Astrocyte (in vitro differentiated cells and primary cell): ENCODE results near the gene LRRC27. TPM values are rescaled to one million over a fixed set of nuclear protein-coding genes. Genes with fewer than 3 reads are reported as not detected.

ENCODE experiments used
- DNase-seq: peaks from one replicate; pipeline ENCODE4 v3.0.0-alpha.2; 2010; ENCODE audit warnings: low read depth
- FAIRE-seq: peaks from 2 replicates; lab custom pipeline; 2011; peaks lifted over from hg19 to GRCh38; lab: Jason Lieb, UNC
- H2AFZ ChIP-seq: 2 replicates; pipeline ENCODE4 v1.6.0; 2012; ENCODE audit warnings: low read depth, low read length, inconsistent platforms
- H3K27ac ChIP-seq: 2 replicates; pipeline ENCODE4 v1.5.1; 2011; ENCODE audit warnings: low read depth, low read length, inconsistent platforms
- H3K27me3 ChIP-seq: 2 replicates; pipeline ENCODE4 v1.6.0; 2011; ENCODE audit warnings: low read length, inconsistent platforms; ENCODE audit not compliant: insufficient read depth
- H3K36me3 ChIP-seq: 2 replicates; pipeline ENCODE4 v1.5.1; 2011; ENCODE audit warnings: low read length, inconsistent platforms; ENCODE audit not compliant: insufficient read depth
- H3K4me1 ChIP-seq: 2 replicates; pipeline ENCODE4 v1.5.1; 2011; ENCODE audit warnings: low read length, inconsistent platforms; ENCODE audit not compliant: insufficient read depth
- H3K4me2 ChIP-seq: 2 replicates; pipeline ENCODE4 v1.6.0; 2012; ENCODE audit warnings: low read length, inconsistent platforms
- H3K4me3 ChIP-seq: 2 replicates; pipeline ENCODE4 v1.5.1; 2011; ENCODE audit warnings: low read depth, mild to moderate bottlenecking, low read length, inconsistent platforms; ENCODE audit not compliant: insufficient read depth
- H3K79me2 ChIP-seq: 2 replicates; pipeline ENCODE4 v1.6.0; 2012; ENCODE audit warnings: mild to moderate bottlenecking, low read length, inconsistent platforms; ENCODE audit not compliant: insufficient read depth
- H3K9ac ChIP-seq: 2 replicates; pipeline ENCODE4 v1.6.0; 2012; ENCODE audit warnings: mild to moderate bottlenecking, low read length, inconsistent platforms
- H3K9me3 ChIP-seq: 2 replicates; pipeline ENCODE4 v1.5.1; 2012; ENCODE audit warnings: low read depth, mild to moderate bottlenecking, low read length, inconsistent platforms; ENCODE audit not compliant: insufficient read depth
- H4K20me1 ChIP-seq: 2 replicates; pipeline ENCODE4 v1.6.0; 2012; ENCODE audit warnings: low read length, inconsistent platforms; ENCODE audit not compliant: insufficient read depth
- H3K27ac Mint-ChIP-seq: one replicate; pipeline ENCODE4 v1.8.0; 2021; ENCODE audit warnings: mild to moderate bottlenecking, mixed read lengths; ENCODE audit not compliant: unreplicated experiment
- H3K27me3 Mint-ChIP-seq: one replicate; pipeline ENCODE4 v1.8.0; 2021; ENCODE audit warnings: low read depth, mixed read lengths; ENCODE audit not compliant: unreplicated experiment
- H3K36me3 Mint-ChIP-seq: one replicate; pipeline ENCODE4 v1.8.0; 2021; ENCODE audit warnings: low read depth, mixed read lengths; ENCODE audit not compliant: unreplicated experiment
- H3K4me1 Mint-ChIP-seq: one replicate; pipeline ENCODE4 v1.8.0; 2021; ENCODE audit warnings: low read depth, mixed read lengths; ENCODE audit not compliant: unreplicated experiment
- H3K4me3 Mint-ChIP-seq: one replicate; pipeline ENCODE4 v1.8.0; 2021; ENCODE audit warnings: mild to moderate bottlenecking, moderate library complexity, mixed read lengths; ENCODE audit not compliant: unreplicated experiment
- H3K9me3 Mint-ChIP-seq: one replicate; pipeline ENCODE4 v1.8.0; 2021; ENCODE audit warnings: mild to moderate bottlenecking, mixed read lengths; ENCODE audit not compliant: unreplicated experiment
- EZH2 ChIP-seq: IDR thresholded peaks from 2 replicates; pipeline ENCODE4 v1.6.1; 2012; ENCODE audit warnings: mild to moderate bottlenecking, low read length, inconsistent platforms; ENCODE audit not compliant: insufficient read depth
- total RNA-seq: library from RNA; stranded (reverse); gene quantifications from 2 replicates; pipeline ENCODE4 v1.2.1, GENCODE V29; 2021
- TF ChIP-seq, protein P1 (sequence below): IDR thresholded peaks from 2 replicates; pipeline ENCODE4 v1.5.1; 2011; ENCODE audit warnings: low read depth, mild to moderate bottlenecking, inconsistent platforms, low read length, moderate library complexity; ENCODE audit not compliant: insufficient read depth

LRRC27 gene
- total RNA-seq, 1 donor from 2014 or later, result 8.0 TPM

DNA sequence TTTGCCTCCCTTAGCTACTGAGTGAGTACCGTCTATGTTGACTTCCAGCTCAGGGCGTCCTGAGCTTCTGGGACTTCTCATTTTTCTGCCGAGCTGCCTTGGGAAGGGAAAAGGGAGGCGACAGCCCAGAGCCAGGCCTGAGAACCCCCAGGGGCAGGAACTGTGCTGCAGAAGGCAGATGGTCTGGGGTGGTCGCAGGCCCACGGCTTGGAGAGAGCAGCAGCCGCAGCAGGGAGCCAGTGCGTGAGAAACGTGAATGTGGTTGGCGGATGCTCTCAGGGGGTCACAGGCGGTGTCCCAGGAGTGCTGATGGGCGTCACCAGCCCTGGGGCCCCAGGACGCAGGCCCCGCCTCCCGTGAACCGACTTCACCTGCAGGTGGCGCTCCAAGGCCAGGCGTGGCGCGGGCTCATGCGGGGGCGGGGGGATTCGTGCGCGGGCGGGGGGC is 55.8 kb downstream of the LRRC27 start:
- Histone ChIP-seq H3K36me3 (no peaks in the 10 kb centered on the region), H3K4me2 (peak overlapping the region; percentile 30), H2AFZ (no peak overlapping the region), H3K27ac (no peak overlapping the region), H3K9me3 (no peaks in the 10 kb centered on the region), H3K27me3 (no peaks in the 10 kb centered on the region), H3K9ac (no peak overlapping the region), H3K4me3 (no peak overlapping the region), H3K4me1 (no peaks in the 10 kb centered on the region), H4K20me1 (no peaks in the 10 kb centered on the region), H3K79me2 (no peaks in the 10 kb centered on the region)
- Mint-ChIP-seq H3K27ac (no peak overlapping the region), H3K4me3 (no peak overlapping the region), H3K4me1 (no peaks in the 10 kb centered on the region), H3K9me3 (no peaks in the 10 kb centered on the region), H3K27me3 (peaks cover 17% of the 10 kb centered on the region), H3K36me3 (no peaks in the 10 kb centered on the region)
- no peak for DNase-seq
- TF ChIP-seq EZH2, result no peak
- TF ChIP-seq, protein P1, sequence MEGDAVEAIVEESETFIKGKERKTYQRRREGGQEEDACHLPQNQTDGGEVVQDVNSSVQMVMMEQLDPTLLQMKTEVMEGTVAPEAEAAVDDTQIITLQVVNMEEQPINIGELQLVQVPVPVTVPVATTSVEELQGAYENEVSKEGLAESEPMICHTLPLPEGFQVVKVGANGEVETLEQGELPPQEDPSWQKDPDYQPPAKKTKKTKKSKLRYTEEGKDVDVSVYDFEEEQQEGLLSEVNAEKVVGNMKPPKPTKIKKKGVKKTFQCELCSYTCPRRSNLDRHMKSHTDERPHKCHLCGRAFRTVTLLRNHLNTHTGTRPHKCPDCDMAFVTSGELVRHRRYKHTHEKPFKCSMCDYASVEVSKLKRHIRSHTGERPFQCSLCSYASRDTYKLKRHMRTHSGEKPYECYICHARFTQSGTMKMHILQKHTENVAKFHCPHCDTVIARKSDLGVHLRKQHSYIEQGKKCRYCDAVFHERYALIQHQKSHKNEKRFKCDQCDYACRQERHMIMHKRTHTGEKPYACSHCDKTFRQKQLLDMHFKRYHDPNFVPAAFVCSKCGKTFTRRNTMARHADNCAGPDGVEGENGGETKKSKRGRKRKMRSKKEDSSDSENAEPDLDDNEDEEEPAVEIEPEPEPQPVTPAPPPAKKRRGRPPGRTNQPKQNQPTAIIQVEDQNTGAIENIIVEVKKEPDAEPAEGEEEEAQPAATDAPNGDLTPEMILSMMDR, result peak; percentile 6
- no peak for FAIRE-seq

DNA sequence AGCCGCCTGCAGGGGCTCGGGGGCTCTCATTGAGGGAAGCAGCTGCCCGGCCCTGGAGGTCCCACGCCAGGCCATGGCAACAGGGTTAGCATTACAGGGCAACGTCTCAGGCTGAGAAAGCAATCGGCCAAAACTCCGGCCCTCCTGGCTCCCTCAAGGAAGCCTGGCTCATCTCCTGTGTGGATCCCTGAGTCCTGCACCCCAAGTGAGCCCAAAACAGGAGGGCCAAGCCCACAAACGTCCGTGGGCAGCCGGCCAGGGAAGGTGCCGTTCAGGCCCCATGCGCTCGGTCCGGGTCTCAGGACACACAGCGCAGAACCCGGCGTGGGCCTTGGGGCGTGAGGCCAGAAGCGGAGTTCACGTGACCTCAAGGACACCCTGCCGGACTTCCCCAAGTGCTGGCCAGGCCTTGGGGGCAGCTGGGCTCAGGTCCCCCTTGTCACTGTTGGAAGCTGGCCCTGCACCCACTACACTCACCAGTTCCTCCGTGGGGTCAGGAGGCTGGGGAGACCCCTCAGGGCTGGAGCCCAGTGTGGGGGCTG is 57.0 kb downstream of the LRRC27 start:
- Histone ChIP-seq H3K27me3 (no peaks in the 10 kb centered on the region), H3K4me2 (no peak overlapping the region), H3K4me1 (no peaks in the 10 kb centered on the region), H4K20me1 (no peaks in the 10 kb centered on the region), H3K4me3 (no peak overlapping the region), H3K79me2 (no peaks in the 10 kb centered on the region), H3K36me3 (no peaks in the 10 kb centered on the region), H2AFZ (no peak overlapping the region), H3K27ac (no peak overlapping the region), H3K9me3 (no peaks in the 10 kb centered on the region), H3K9ac (no peak overlapping the region)
- peaks cover 4% of the 10 kb centered on the region for H3K4me1 Mint-ChIP-seq
- FAIRE-seq (no peak), DNase-seq (no peak)
- peaks cover 20% of the 10 kb centered on the region for H3K27me3 Mint-ChIP-seq
- TF ChIP-seq EZH2, result no peak
- TF ChIP-seq, protein P1, result no peak
- H3K4me3 Mint-ChIP-seq, result no peak overlapping the region
- no peak overlapping the region for H3K27ac Mint-ChIP-seq
- H3K9me3 Mint-ChIP-seq, result no peaks in the 10 kb centered on the region
- H3K36me3 Mint-ChIP-seq, result peaks cover 3% of the 10 kb centered on the region

DNA sequence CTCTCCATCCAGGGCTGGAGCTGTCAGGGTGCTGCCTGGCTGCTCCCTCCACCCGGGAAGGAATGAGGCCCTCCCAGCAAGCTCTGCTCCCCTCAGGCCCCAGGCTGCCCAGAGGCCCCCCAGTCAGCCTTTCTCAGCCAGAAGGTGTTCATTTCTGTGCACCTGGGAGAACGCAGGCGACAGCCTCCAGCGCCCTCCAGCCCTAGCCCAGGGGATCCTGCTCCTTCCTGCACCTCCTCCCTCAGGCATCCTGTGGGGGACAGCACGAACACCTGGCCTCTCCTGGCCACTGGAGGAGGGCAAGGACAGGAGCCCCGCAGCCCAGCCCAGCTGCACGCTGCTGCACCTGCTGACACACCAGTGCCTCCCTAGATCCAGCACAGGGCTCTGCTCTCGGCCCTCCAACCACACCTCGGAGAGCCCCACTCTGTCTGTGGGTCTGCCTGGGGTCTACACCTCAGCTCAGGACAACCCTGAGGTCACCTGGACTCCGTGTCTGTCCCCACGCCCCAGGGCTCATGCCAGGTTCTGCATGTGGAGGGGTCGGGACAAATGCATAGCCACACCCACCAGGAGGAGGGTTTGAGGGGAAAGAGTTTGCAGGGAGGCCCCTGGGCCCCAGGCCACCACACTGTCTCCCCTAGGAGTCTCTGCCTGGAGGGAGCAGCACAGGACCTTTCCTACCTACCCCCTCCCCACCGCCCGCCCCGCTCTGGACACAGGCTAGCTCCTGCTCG is 57.6 kb downstream of the LRRC27 start:
- no peak overlapping the region for H3K4me3 ChIP-seq
- no peaks in the 10 kb centered on the region for H3K36me3 ChIP-seq
- no peaks in the 10 kb centered on the region for H4K20me1 ChIP-seq
- H3K27me3 Mint-ChIP-seq, result peaks cover 14% of the 10 kb centered on the region
- no peaks in the 10 kb centered on the region for H3K4me1 ChIP-seq
- no peak overlapping the region for H3K9ac ChIP-seq
- H2AFZ ChIP-seq, result no peak overlapping the region
- no peak overlapping the region for H3K4me3 Mint-ChIP-seq
- peaks cover 3% of the 10 kb centered on the region for H3K36me3 Mint-ChIP-seq
- H3K9me3 ChIP-seq, result no peaks in the 10 kb centered on the region
- H3K27ac Mint-ChIP-seq, result no peak overlapping the region
- H3K79me2 ChIP-seq, result no peaks in the 10 kb centered on the region
- no peaks in the 10 kb centered on the region for H3K27me3 ChIP-seq
- H3K9me3 Mint-ChIP-seq, result no peaks in the 10 kb centered on the region
- TF ChIP-seq, protein P1, result no peak
- TF ChIP-seq EZH2, result no peak
- DNase-seq (no peak), FAIRE-seq (no peak)
- no peak overlapping the region for H3K4me2 ChIP-seq
- no peak overlapping the region for H3K27ac ChIP-seq
- H3K4me1 Mint-ChIP-seq, result peaks cover 4% of the 10 kb centered on the region
